Gastroesophageal sphincter (tissue), 4 donors: ENCODE measurements around the gene ANO9. TPM values are rescaled to one million over a fixed set of nuclear protein-coding genes. Genes with fewer than 3 reads are reported as not detected.

Experiments
- ATAC-seq: fragments of 150-250 bp; one replicate; pipeline ENCODE4 v1.9.1; 2016; ENCODE audit warnings: mild to moderate bottlenecking, moderate library complexity
- H3K27ac ChIP-seq, 4 donors: fragments of 200-600 bp; sonication (generic) in 3 of 4; 1 replicate in 3 of 4; 2 replicates in 1 of 4; pipeline ENCODE4 v1.5.1; 2016 to 2019
- H3K27me3 ChIP-seq: fragments of 200-600 bp; sonication (generic); one replicate; pipeline ENCODE4 v1.5.1; 2019
- H3K36me3 ChIP-seq, 2 donors: fragments of 200-600 bp; sonication (generic); one replicate each; pipeline ENCODE4 v1.5.1; 2019; ENCODE audit warnings: control low read depth in 1 of 2
- H3K4me1 ChIP-seq, 3 donors: fragments of 200-600 bp; sonication (generic); 1 replicate in 2 of 3; 2 replicates in 1 of 3; pipeline ENCODE4 v1.5.1; 2016 to 2019; ENCODE audit warnings: control low read depth in 2 of 3
- H3K4me3 ChIP-seq, 2 donors: fragments of 200-600 bp; sonication (generic); one replicate each; pipeline ENCODE4 v1.5.1; 2019; ENCODE audit warnings: mild to moderate bottlenecking in 1 of 2, moderate library complexity in 1 of 2
- H3K9me3 ChIP-seq, 3 donors: fragments of 200-600 bp; sonication (generic); one replicate each; pipeline ENCODE4 v1.5.1; 2017 to 2019; ENCODE audit warnings: control low read depth in 2 of 3
- CTCF ChIP-seq, 4 experiments: fragments of 200-600 bp in 2 of 4; fragments of 450-650 bp in 2 of 4; sonication (generic) in 1 of 4; IDR thresholded peaks; one replicate each; pipeline ENCODE4 v1.5.1; 2017 to 2019; ENCODE audit warnings: antibody characterized with exemption in 4 of 4, mild to moderate bottlenecking in 2 of 4, moderate library complexity in 2 of 4
- EP300 ChIP-seq: sonication (generic); formaldehyde crosslinking; IDR thresholded peaks from one replicate; pipeline ENCODE4 v1.6.1; 2017; ENCODE audit warnings: antibody characterized with exemption, mild to moderate bottlenecking
- POLR2A ChIP-seq, 2 donors: fragments of 450-650 bp; IDR thresholded peaks; one replicate each; pipeline ENCODE4 v1.6.1; 2017; ENCODE audit warnings: antibody characterized with exemption in 2 of 2, mild to moderate bottlenecking in 2 of 2, moderate library complexity in 1 of 2
- POLR2AphosphoS5 ChIP-seq: sonication (generic); formaldehyde crosslinking; IDR thresholded peaks from one replicate; pipeline ENCODE4 v1.6.1; 2017; ENCODE audit warnings: antibody characterized with exemption
- WGBS, 2 donors: methylation state at CpG; one replicate each; pipeline ENCODE4 v1.1.5; 2018; ENCODE audit warnings: low coverage in 1 of 2; 5-methylcytosine and 5-hydroxymethylcytosine counted together
- total RNA-seq, 4 donors: library from RNA; depleted of rRNA; stranded (reverse); fragments of >200 nt; gene quantifications; one replicate each; pipeline ENCODE4 v1.1.0, GENCODE V29; 2016

The ANO9 gene
- total RNA-seq, 4 donors from 2014 or later = 0.22 to 0.94 (median 0.47) TPM; not detected in 1

- ATAC-seq = no peak
- no peaks in the 10 kb centered on the region for H3K36me3 ChIP-seq
- H3K4me3 ChIP-seq = peak overlapping the region in 1 of 2 donors; percentile 54
- peaks cover 0 to 25% (median 4%) of the 10 kb centered on the region in 3 donors for H3K4me1 ChIP-seq
- peak overlapping the region in 1 of 4 donors; percentile 81 for H3K27ac ChIP-seq
- WGBS, 2 donors = 4 to 80% methylated on average over 1 to 7 of the region's 19 CpGs
- H3K9me3 ChIP-seq = no peaks in the 10 kb centered on the region
- TF ChIP-seq POLR2AphosphoS5 (no peak), CTCF (IDR thresholded peaks at IDR 0.05) (no peak), EP300 (no peak), POLR2A (IDR thresholded peaks at IDR 0.05) (no peak)
- H3K27me3 ChIP-seq = peaks cover 73% of the 10 kb centered on the region
Measured at GRCh38 chr11:417652-418342, 24.0 kb downstream of the ANO9 start.

- TF ChIP-seq POLR2A (IDR thresholded peaks at IDR 0.05) (peak in 1 of 2 donors; percentile 37), POLR2AphosphoS5 (no peak)
- WGBS, 2 donors = 3% methylated on average over 5 of the region's 97 CpGs; no CpG with 5 or more reads in 1 of the 2 donors
- peak; percentile 56 for ATAC-seq
- Histone ChIP-seq H3K4me3 (peak overlapping the region; percentile 5 to 54), H3K27me3 (peaks cover 71% of the 10 kb centered on the region), H3K9me3 (no peaks in the 10 kb centered on the region), H3K4me1 (peaks cover 0 to 25% (median 4%) of the 10 kb centered on the region in 3 donors), H3K27ac (peak overlapping the region in 3 of 4 donors; percentile 76 to 81 (median 78)), H3K36me3 (no peaks in the 10 kb centered on the region)
Measured at GRCh38 chr11:416757-417621, 24.8 kb downstream of the ANO9 start.

DNA sequence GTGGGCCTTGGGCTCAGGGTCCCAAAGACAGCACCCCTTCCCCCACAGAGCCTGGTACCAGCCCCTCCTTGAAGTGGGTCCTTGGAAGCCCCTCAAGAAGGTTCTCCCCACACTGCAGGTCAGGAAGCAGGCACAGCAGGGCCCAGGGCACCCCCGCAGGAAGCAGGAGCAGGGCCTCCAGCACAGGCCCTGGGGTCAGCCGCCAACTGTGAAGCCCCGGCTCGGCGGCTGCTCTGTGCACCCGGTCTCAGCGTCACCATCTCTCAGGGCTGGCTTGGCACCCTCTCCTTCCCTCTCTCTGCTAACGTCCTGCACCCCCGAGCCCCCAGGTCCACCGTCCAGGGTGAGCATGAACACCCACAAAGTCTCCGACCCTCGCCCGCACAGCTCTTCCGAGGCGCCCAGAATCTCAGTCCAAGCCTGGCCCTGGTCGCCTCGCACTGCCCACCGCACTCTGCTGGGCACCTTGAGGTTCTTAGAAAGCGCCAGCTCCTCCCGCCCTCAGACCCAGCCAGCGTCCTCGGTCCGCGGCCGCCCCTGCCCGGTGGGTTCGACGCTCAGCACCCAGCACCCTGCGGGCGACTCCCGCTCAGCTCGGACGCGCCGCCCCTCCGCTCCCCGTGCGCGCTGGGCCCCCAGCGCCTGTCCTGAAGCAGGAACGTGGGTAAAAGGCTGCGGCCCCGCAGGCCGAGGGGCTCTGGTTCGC is 25.6 kb downstream of the ANO9 start:
- Histone ChIP-seq H3K36me3 (no peaks in the 10 kb centered on the region), H3K27ac (peak overlapping the region in 3 of 4 donors; percentile 76 to 81 (median 78)), H3K4me1 (peaks cover 0 to 25% (median 4%) of the 10 kb centered on the region in 3 donors), H3K27me3 (peaks cover 71% of the 10 kb centered on the region), H3K4me3 (peak overlapping the region; percentile 5 to 54), H3K9me3 (no peaks in the 10 kb centered on the region)
- ATAC-seq = no peak
- 14 to 20% methylated on average over 1 to 7 of the region's 45 CpGs for WGBS, 2 donors
- TF ChIP-seq CTCF (IDR thresholded peaks at IDR 0.05) = no peak
- no peak for TF ChIP-seq EP300
- TF ChIP-seq POLR2A (IDR thresholded peaks at IDR 0.05) = no peak
- TF ChIP-seq POLR2AphosphoS5 = no peak

DNA sequence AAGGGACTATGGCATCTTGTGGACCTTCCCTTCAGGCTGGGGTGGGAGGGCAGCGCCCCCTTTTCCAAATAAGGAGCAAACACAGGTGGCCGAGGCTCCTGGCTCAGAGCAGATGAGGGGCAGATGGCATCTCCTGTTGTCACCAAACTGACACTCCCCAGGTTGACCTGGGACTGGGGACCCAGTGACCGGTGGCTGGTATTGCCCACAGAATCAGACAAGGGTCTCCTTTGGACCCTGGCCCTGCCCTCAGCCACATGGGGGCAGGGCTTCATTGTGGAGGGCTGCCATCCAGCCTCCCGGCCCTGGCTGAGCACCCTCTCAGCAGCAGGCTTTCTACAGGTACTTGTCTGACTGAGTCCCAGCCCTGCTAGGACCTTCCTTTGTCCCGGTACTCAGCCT is 26.2 kb downstream of the ANO9 start:
- no peak for ATAC-seq
- no peak for TF ChIP-seq EP300
- no peak for TF ChIP-seq CTCF (IDR thresholded peaks at IDR 0.05)
- TF ChIP-seq POLR2A (IDR thresholded peaks at IDR 0.05) = no peak
- no peak for TF ChIP-seq POLR2AphosphoS5
- H3K36me3 ChIP-seq = no peaks in the 10 kb centered on the region
- H3K9me3 ChIP-seq = no peaks in the 10 kb centered on the region
- peak overlapping the region in 1 of 2 donors; percentile 54 for H3K4me3 ChIP-seq
- H3K27me3 ChIP-seq = peaks cover 65% of the 10 kb centered on the region
- peaks cover 0 to 25% (median 4%) of the 10 kb centered on the region in 3 donors for H3K4me1 ChIP-seq
- no CpG with 5 or more reads among the region's 5 CpGs for WGBS, 2 donors
- H3K27ac ChIP-seq = peak overlapping the region in 3 of 4 donors; percentile 76 to 81 (median 78)

DNA sequence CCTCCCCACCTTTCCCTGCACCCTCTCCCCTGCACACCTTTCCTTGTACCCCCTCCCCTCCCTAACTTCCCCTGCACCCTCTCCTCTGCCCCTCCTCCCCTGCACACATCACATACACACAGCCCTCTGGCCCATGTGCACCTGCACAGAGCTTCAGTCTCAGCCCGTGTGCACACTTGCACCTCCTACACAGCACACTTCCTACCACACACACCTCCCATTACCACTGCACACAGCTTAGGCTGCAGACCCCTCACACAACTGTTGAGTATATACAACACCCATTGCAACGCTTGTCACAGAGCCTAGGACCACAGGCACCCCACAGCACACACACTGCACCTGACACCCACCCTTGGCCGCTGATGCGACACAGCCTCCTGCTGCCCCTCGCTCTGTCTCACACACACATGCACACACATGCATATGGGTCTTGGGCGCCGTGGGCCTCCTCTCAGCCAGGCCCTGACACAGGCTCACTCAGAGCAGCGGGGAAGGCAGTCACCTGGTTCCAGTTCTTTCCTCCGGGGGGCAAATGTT is 27.4 kb downstream of the ANO9 start:
- H3K4me1 ChIP-seq = peaks cover 0 to 25% (median 4%) of the 10 kb centered on the region in 3 donors
- peaks cover 62% of the 10 kb centered on the region for H3K27me3 ChIP-seq
- no peak for ATAC-seq
- WGBS, 2 donors = 25 to 67% methylated on average over 1 to 2 of the region's 9 CpGs
- peak overlapping the region; percentile 15 to 54 for H3K4me3 ChIP-seq
- no peaks in the 10 kb centered on the region for H3K9me3 ChIP-seq
- peak overlapping the region in 3 of 4 donors; percentile 21 to 26 (median 25) for H3K27ac ChIP-seq
- TF ChIP-seq POLR2A (IDR thresholded peaks at IDR 0.05) (no peak), CTCF (IDR thresholded peaks at IDR 0.05) (no peak), POLR2AphosphoS5 (no peak), EP300 (no peak)
- H3K36me3 ChIP-seq = no peaks in the 10 kb centered on the region
